Measurements from ENCODE around the gene JAZF1. TPM values are rescaled to one million over a fixed set of nuclear protein-coding genes. Genes with fewer than 3 reads are reported as not detected.

Gene JAZF1
- total RNA-seq, 1 experiment from 2014 or later = 0.95 TPM

- no peaks in the 10 kb centered on the region for H3K9me3 Mint-ChIP-seq (ENCODE audit: unreplicated experiment)
- H3K4me1 Mint-ChIP-seq (ENCODE audit: low read depth, unreplicated experiment) = no peaks in the 10 kb centered on the region
- H3K4me3 ChIP-seq (ENCODE audit: low read depth, low read length) = no peak overlapping the region
- H3K27me3 ChIP-seq (replicated peaks; ENCODE audit: control insufficient read depth, insufficient read depth, low read length) = no peaks in the 10 kb centered on the region
- H3K4me3 Mint-ChIP-seq (ENCODE audit: unreplicated experiment) = no peak overlapping the region
- no peak overlapping the region for H3K27ac Mint-ChIP-seq (ENCODE audit: unreplicated experiment)
- no peaks in the 10 kb centered on the region for H3K9me3 ChIP-seq
- no TSS peak for BruUV-seq (replicated peaks)
- ChIA-PET CTCF (no interaction called here), POLR2A (no interaction called here)
- DNase-seq = no peak
- intact Hi-C loops (cut with micrococcal nuclease; ENCODE audit: unreplicated experiment) = no loop called here
- no peaks in the 10 kb centered on the region for H3K36me3 ChIP-seq (ENCODE audit: control insufficient read depth, insufficient read depth, low read length)
- H3K36me3 Mint-ChIP-seq (ENCODE audit: insufficient read depth, unreplicated experiment) = no peaks in the 10 kb centered on the region
- no peaks in the 10 kb centered on the region for H3K4me1 ChIP-seq
- TF ChIP-seq, protein P1, sequence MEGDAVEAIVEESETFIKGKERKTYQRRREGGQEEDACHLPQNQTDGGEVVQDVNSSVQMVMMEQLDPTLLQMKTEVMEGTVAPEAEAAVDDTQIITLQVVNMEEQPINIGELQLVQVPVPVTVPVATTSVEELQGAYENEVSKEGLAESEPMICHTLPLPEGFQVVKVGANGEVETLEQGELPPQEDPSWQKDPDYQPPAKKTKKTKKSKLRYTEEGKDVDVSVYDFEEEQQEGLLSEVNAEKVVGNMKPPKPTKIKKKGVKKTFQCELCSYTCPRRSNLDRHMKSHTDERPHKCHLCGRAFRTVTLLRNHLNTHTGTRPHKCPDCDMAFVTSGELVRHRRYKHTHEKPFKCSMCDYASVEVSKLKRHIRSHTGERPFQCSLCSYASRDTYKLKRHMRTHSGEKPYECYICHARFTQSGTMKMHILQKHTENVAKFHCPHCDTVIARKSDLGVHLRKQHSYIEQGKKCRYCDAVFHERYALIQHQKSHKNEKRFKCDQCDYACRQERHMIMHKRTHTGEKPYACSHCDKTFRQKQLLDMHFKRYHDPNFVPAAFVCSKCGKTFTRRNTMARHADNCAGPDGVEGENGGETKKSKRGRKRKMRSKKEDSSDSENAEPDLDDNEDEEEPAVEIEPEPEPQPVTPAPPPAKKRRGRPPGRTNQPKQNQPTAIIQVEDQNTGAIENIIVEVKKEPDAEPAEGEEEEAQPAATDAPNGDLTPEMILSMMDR (IDR thresholded peaks at IDR 0.05; ENCODE audit: insufficient read depth in 1 of 2, low read depth in 1 of 2, low read length in 1 of 2, severe bottlenecking in 1 of 2, unreplicated experiment in 1 of 2) = no peak
- peaks cover 4% of the 10 kb centered on the region for H3K27me3 Mint-ChIP-seq (ENCODE audit: insufficient read depth, unreplicated experiment)
Measured at GRCh38 chr7:28133872-28134271, 46.7 kb downstream of the JAZF1 start.

DNA sequence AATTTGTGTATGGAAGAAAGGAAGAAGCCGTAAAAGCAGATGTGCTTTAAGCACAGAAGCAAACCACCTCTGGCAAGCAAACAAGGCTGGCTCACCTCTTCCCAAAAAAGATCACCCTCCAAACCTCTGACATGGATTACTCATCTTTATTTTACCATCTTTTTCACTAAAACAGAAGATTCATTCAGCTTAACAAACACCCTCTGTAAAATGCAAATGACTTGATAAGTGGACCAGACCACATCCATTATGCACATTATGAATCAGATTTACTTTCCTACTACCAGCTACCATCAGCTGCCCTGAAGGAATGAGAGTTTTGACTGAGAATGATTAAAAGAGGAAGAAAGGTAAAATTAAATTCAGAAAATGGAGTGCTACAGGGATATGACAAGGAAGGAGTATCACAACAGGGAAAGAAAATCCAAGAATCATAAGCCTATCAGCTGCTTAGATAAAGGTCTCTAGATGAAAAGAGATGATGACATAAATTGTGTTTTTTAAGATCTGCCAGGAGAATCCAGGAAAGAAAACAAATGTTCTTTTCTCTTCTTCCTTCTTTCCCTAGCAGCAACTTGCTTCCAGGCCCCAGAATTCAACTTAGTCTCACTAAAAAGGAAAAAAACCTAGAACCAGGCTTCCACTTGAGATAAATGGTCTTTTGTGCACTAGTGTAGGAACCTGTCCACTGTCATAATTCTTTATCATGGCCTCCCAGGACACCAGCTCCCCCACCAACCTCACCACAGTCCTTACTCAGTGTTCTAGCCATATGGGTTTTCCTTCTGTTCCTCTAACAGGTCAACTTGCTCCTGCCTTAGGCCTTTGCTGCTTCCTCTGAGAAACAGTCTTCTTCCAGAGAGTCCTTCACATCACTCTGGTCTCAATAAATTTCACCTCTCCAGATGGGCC lies 47.4 kb downstream of the JAZF1 start:
- POLR2A ChIA-PET = no interaction called here

DNA sequence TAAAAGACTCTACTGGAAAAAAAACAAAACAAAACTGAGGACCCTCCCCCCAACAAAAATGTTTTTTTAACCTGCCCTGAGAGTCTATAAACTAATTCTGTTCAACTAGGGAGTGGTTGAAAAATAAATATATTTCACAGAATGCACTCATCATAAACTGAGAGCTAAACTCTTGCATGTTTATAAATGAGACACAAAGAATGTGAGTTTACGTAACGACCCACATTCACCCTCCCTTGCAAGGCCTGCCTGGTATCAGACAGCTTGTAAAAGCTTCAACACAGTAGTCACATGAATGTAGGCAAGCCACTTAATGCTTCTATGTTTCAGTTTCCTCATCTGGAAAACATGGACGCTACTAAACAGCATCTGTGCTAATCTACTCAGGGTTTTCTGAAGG lies 50.3 kb downstream of the JAZF1 start:
- BruUV-seq (replicated peaks) = no TSS peak
- POLR2A ChIA-PET = no interaction called here

More for the DNA sequence above, 47.4 kb downstream of the JAZF1 start:
- Mint-ChIP-seq H3K27ac (ENCODE audit: unreplicated experiment) (no peak overlapping the region), H3K36me3 (ENCODE audit: insufficient read depth, unreplicated experiment) (no peaks in the 10 kb centered on the region), H3K4me1 (ENCODE audit: low read depth, unreplicated experiment) (no peaks in the 10 kb centered on the region), H3K27me3 (ENCODE audit: insufficient read depth, unreplicated experiment) (peaks cover 4% of the 10 kb centered on the region), H3K4me3 (ENCODE audit: unreplicated experiment) (no peak overlapping the region), H3K9me3 (ENCODE audit: unreplicated experiment) (no peaks in the 10 kb centered on the region)
- TF ChIP-seq, protein P1 (IDR thresholded peaks at IDR 0.05; ENCODE audit: insufficient read depth in 1 of 2, low read depth in 1 of 2, low read length in 1 of 2, severe bottlenecking in 1 of 2, unreplicated experiment in 1 of 2) = no peak
- H3K4me1 ChIP-seq = no peaks in the 10 kb centered on the region
- no peaks in the 10 kb centered on the region for H3K27me3 ChIP-seq (replicated peaks; ENCODE audit: control insufficient read depth, insufficient read depth, low read length)
- H3K36me3 ChIP-seq (ENCODE audit: control insufficient read depth, insufficient read depth, low read length) = no peaks in the 10 kb centered on the region
- no TSS peak for BruUV-seq (replicated peaks)
- H3K9me3 ChIP-seq = no peaks in the 10 kb centered on the region
- H3K4me3 ChIP-seq (ENCODE audit: low read depth, low read length) = no peak overlapping the region
- intact Hi-C loops (cut with micrococcal nuclease; ENCODE audit: unreplicated experiment) = no loop called here
- CTCF ChIA-PET = no interaction called here
- DNase-seq = no peak

More for the DNA sequence above, 50.3 kb downstream of the JAZF1 start:
- intact Hi-C loops (cut with micrococcal nuclease; ENCODE audit: unreplicated experiment) = no loop called here
- H3K4me3 Mint-ChIP-seq (ENCODE audit: unreplicated experiment) = no peak overlapping the region
- H3K4me1 Mint-ChIP-seq (ENCODE audit: low read depth, unreplicated experiment) = no peaks in the 10 kb centered on the region
- Histone ChIP-seq H3K27me3 (replicated peaks; ENCODE audit: control insufficient read depth, insufficient read depth, low read length) (no peaks in the 10 kb centered on the region), H3K4me1 (no peaks in the 10 kb centered on the region), H3K36me3 (ENCODE audit: control insufficient read depth, insufficient read depth, low read length) (no peaks in the 10 kb centered on the region), H3K4me3 (ENCODE audit: low read depth, low read length) (no peak overlapping the region), H3K9me3 (no peaks in the 10 kb centered on the region)
- TF ChIP-seq, protein P1 (IDR thresholded peaks at IDR 0.05; ENCODE audit: insufficient read depth in 1 of 2, low read depth in 1 of 2, low read length in 1 of 2, severe bottlenecking in 1 of 2, unreplicated experiment in 1 of 2) = no peak
- H3K9me3 Mint-ChIP-seq (ENCODE audit: unreplicated experiment) = no peaks in the 10 kb centered on the region
- peaks cover 4% of the 10 kb centered on the region for H3K27me3 Mint-ChIP-seq (ENCODE audit: insufficient read depth, unreplicated experiment)
- peak in 1 of 2 experiments; percentile 14 for DNase-seq
- no peaks in the 10 kb centered on the region for H3K36me3 Mint-ChIP-seq (ENCODE audit: insufficient read depth, unreplicated experiment)
- CTCF ChIA-PET = no interaction called here
- H3K27ac Mint-ChIP-seq (ENCODE audit: unreplicated experiment) = no peak overlapping the region
